Measurements from ENCODE around the gene CD300LG.

The CD300LG gene

DNA sequence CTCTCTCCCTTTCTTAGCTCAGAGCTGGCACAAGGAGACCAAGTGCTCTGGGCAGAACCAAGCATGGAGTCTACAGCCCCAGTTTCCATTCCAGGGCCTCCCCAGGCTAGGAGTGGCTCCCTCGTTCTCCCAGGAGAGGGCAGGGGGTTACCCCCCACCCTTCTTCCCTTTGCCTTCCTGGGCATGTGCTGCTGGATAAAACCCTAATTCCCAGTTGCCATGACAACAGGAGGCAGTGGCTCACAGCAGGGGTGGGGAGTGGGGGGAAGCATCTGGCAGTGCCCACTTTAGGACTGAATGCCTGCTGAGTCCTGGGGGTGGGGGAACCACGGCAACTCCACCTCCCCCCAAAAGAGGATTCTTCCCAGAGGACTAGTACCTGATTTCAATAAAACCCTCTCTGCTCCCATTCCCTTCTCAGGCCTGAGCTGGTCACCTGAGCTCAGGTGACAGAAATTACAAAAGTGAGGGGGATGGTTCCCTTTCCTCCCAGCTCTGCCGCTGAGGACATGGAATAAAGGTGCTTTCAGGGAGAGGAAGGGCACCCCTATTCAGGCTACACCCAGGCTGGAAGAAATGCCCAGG, 58.5 kb downstream of the CD300LG start:
- DNase-seq (ENCODE audit: low spot score) (no peak), FAIRE-seq (no peak)

DNA sequence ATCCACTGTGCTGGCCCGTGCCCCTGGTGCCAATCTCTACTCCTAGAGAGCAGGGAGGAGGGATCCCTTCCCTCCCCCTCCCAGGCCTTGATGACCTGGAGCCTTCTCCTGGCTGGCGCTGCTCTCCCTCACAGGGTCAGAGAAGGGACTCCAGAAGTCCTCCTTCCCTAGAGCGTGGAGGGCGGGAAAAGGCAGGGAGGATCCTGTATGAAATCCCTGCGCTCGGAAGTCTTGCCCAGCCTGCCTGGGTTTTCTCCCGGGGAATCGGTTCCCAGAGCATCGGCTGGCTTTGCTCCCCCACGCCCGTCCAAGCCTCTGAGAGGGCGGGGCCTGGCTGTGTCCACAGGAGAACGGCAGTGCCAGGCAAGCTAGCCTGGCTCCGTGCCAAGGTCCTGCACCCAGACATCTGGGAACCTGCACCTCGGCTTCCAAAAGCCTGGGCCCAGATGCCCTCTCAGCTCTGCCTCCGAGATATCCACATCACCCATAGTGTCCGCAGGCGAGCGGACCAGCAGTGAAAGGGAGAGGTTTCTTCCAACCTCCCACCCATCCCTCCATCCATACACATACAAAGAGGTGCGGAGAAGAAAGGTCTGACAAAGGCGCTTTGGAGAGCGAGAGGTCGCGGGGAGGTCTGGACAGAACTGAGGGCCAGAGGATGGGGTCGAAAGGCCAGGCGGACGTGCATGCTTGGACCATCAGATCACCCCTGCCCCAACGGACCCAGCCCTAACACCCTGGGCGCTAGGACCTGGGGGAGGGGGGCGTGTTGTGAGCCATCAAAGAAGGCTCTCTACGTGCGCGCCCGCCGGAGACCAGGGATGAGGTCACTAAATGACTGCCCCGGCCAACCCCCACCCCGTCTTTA, 59.2 kb downstream of the CD300LG start:
- FAIRE-seq (peak; percentile 90), DNase-seq (ENCODE audit: low spot score) (peak; percentile 85)

- FAIRE-seq = no peak
- DNase-seq (ENCODE audit: low spot score) = no peak
These were observed 60.0 kb downstream of the CD300LG start for GRCh38 chr17:43906951-43907424.

- DNase-seq (ENCODE audit: low spot score) = peak; percentile 90
- FAIRE-seq = no peak
These were observed 60.5 kb downstream of the CD300LG start, which contains the start of gene MPP2 for GRCh38 chr17:43907425-43907981. Gene MPP2, minus strand, starts transcription at chr17:43907536. Its CDS starts 3,076 bp downstream, at chr17:43904460.

DNA sequence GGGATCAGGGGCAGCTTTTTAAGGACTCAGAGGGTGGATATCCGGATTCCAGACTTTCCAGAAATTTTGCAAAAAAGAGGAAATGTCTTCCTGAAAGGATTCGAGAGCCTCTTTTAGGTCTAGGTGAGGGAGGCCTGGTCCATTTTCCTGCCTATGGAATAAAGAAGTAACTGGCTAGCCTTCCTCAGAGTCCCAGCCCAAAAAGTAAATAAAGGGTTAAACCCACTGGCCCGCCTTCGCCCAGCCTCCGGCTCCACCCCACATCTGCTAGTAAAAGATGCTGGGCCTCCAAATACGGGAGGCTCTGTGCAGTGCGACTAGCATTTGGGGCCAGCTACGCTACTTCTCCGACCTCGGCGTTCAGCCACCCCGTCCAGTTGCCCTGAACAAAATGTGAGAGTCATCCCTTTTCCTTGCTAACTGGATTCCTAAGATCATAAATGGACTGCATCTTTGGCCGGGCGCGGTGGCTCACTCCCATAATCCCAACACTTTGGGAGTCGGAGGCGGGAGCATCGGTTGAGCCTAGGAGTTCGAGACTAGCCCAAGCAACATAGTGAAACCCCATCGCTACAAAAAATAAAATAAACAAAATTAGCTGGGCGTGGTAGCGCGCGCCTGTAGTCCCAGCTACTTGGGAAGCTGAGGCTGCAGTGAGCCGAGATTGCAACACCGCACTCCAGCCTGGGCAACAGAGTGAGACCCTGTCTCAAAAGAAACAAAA, 61.2 kb downstream of the CD300LG start:
- FAIRE-seq = peak; percentile 37
- peak; percentile 86 for DNase-seq (ENCODE audit: low spot score)

GRCh38 chr17:43909537-43910231, 62.7 kb downstream of the CD300LG start:
- FAIRE-seq (no peak), DNase-seq (ENCODE audit: low spot score) (no peak)

- no peak for FAIRE-seq
- no peak for DNase-seq (ENCODE audit: low spot score)
These were observed 64.9 kb downstream of the CD300LG start for GRCh38 chr17:43911904-43912303.

DNA sequence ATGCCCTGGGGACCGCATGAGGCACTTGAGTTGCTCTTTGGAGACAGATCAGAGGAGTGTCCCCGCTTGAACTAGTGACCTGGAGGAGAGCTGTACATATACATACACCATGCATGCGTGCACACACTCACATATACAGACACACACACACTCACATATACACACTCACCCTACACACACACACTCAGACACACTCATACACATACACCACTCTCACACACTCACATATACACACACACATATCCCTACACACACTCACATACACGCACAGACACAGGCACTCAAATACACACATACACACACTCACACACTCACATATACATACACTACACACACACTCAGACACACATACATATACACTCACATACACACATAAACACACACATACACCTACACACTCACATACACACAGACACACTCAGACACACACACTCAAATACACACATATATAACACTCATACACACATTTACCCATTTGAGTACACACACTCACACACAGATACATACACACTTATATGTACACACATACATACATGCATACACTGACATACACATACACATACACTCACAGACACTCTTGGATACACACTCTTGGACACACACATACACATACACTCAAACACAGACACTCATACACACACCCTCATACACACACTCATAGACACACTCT, 65.8 kb downstream of the CD300LG start:
- peak; percentile 99 for FAIRE-seq

More for the DNA sequence above, 65.8 kb downstream of the CD300LG start:
- no peak for DNase-seq (ENCODE audit: low spot score)

All from urothelium cell line (cell line).